VCaP (cell line): ENCODE results near the gene GPRC5D.

ENCODE experiments used
- H3K27ac ChIP-seq: fragments of 450-650 bp; 2 replicates; pipeline ENCODE4 v1.5.1; 2017
- TF ChIP-seq, protein P1 (sequence below): fragments of 450-650 bp; conservative IDR thresholded peaks from 2 replicates; pipeline ENCODE4 v1.5.1; 2017; ENCODE audit warnings: mild to moderate bottlenecking, moderate library complexity

GPRC5D gene

DNA sequence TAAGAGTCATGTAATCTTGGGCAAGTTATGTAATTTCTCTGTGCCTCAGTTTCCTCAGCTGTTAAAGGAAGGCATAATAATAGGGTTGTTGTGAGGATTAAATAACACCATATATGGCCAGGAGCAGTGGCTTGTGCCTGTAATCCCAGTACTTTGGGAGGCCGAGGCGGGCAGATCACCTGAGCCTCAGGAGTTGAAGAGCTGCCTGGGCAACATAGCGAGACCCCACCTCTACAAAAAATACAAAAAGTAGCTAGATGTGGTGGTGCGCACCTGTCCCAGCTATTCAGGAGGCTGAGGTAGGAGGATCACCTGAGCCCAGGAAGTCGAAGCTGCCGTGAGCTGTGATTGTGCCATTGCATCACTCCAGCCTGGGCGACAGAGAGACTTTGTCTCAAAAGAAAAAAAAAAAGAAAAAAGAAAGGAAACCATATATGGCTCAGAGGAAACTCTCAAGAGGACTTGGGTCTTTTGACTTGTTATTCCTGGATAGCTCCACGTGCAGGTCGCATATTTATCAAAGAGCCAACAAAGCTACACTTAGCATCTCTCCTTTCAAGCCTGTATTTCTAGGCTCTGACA lies 53.7 kb downstream of the GPRC5D start:
- TF ChIP-seq, protein P1, sequence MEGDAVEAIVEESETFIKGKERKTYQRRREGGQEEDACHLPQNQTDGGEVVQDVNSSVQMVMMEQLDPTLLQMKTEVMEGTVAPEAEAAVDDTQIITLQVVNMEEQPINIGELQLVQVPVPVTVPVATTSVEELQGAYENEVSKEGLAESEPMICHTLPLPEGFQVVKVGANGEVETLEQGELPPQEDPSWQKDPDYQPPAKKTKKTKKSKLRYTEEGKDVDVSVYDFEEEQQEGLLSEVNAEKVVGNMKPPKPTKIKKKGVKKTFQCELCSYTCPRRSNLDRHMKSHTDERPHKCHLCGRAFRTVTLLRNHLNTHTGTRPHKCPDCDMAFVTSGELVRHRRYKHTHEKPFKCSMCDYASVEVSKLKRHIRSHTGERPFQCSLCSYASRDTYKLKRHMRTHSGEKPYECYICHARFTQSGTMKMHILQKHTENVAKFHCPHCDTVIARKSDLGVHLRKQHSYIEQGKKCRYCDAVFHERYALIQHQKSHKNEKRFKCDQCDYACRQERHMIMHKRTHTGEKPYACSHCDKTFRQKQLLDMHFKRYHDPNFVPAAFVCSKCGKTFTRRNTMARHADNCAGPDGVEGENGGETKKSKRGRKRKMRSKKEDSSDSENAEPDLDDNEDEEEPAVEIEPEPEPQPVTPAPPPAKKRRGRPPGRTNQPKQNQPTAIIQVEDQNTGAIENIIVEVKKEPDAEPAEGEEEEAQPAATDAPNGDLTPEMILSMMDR: no peak
- no peak overlapping the region for H3K27ac ChIP-seq

DNA sequence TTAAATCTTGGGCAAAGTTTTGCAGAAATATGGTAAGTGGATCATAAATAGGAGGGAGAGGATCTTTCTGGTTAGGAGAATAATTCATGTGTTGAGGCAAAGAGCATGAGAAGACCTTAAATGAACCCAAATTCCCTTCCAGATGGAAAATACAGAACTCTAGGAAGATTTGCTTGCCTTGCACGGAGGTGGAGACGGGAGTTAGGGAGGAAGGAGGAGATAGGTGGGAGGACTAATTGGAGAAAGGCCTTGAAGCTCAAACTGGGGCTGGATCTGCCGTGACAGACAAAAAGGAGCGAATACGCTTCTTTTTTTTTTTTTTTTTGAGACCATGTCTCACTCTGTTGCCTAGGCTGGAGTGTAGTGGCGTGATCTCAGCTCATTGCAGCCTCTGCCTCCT lies 54.7 kb downstream of the GPRC5D start:
- no peak overlapping the region for H3K27ac ChIP-seq
- TF ChIP-seq, protein P1: no peak

DNA sequence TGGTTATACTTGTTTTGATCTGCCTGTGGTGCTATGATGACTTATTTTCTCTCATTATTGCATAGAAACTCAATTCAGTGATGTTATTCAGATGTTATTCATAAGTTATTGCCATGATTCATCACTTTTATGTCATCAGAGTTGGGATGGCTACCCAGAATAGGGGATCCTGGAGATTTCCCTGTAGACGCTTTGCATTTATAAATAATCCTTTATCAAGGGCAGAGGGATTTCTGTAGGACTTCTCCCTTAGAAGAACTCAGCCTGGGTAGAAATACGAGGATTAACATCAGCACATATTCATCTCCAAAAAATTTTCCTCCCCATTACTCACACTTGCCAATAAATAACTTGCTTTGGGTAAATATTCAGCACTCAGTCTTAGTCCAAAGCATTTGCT lies 55.7 kb downstream of the GPRC5D start:
- H3K27ac ChIP-seq: no peak overlapping the region
- TF ChIP-seq, protein P1: no peak

DNA sequence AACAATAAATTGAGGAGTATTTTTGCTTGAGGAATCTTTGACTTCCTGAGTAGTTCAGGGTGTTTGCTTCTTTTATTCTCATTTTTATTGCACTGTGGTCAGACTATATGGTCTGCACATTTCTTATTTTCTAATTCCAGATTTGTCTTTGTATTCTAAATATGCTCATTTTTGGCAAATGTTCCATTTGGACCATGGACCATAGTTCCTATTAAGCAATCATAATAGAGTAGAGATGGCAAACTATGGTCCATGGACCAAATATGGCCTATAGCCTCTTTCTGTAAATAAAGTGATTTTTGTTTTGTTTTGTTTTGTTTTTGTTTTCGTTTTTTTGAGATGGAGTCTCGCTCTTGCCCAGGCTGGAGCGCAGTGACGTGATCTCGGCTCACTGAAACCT lies 58.5 kb downstream of the GPRC5D start:
- H3K27ac ChIP-seq: no peak overlapping the region
- TF ChIP-seq, protein P1: no peak

GRCh38 chr12:12892681-12893141 lies 59.3 kb downstream of the GPRC5D start:
- TF ChIP-seq, protein P1: no peak
- H3K27ac ChIP-seq: no peak overlapping the region

GRCh38 chr12:12891881-12892355 lies 60.1 kb downstream of the GPRC5D start:
- no peak overlapping the region; the same call in 1 of the 2 replicates for H3K27ac ChIP-seq
- TF ChIP-seq, protein P1: no peak

- H3K27ac ChIP-seq: peak within 1 kb of the TSS; percentile 58
- TF ChIP-seq, protein P1: no peak
Measured at GRCh38 chr12:12891080-12891880, 60.7 kb downstream of the GPRC5D start, which contains the start of gene GPRC5A. TSS of gene GPRC5A (plus strand) at chr12:12891562. CDS start at chr12:12908250, 16,688 bp downstream.
